Testis (tissue), 3 donors: ENCODE measurements around the gene ADCY5. TPM values are rescaled to one million over a fixed set of nuclear protein-coding genes. Genes with fewer than 3 reads are reported as not detected.

Experiments used
- DNase-seq: peaks from one replicate; pipeline ENCODE4 v3.0.0-alpha.2; 2019
- H3K27ac ChIP-seq, 2 donors: fragments of 200-600 bp; sonication (generic); one replicate each; pipeline ENCODE4 v1.5.1; 2019
- H3K27me3 ChIP-seq: fragments of 200-600 bp; sonication (generic); one replicate; pipeline ENCODE4 v1.5.1; 2019
- H3K36me3 ChIP-seq: fragments of 200-600 bp; sonication (generic); one replicate; pipeline ENCODE4 v1.5.1; 2017; ENCODE audit warnings: low read depth; ENCODE audit errors: missing control alignments
- H3K4me1 ChIP-seq: fragments of 200-600 bp; sonication (generic); one replicate; pipeline ENCODE4 v1.5.1; 2019
- H3K4me3 ChIP-seq, 2 donors: fragments of 200-600 bp; sonication (generic); one replicate each; pipeline ENCODE4 v1.5.1; 2017 to 2019
- H3K9me3 ChIP-seq: fragments of 200-600 bp; sonication (generic); one replicate; pipeline ENCODE4 v1.5.1; 2017
- POLR2A ChIP-seq: fragments of 450-650 bp; IDR thresholded peaks from one replicate; pipeline ENCODE4 v1.6.1; 2017; ENCODE audit warnings: antibody characterized with exemption, mild to moderate bottlenecking, moderate library complexity
- WGBS, 2 donors: methylation state at CpG; one replicate each; pipeline ENCODE4 v1.1.5; 2018; 5-methylcytosine and 5-hydroxymethylcytosine counted together
- intact Hi-C: fragments of 100-400 bp; cut with DNase I; formaldehyde crosslinking; loops from one replicate; pipeline ENCODE4 v1.15.1; 2023; ENCODE audit warnings: low total_unique reads
- polyA plus RNA-seq: library from polyadenylated mRNA; stranded (reverse); fragments of 350-450 nt; fragmentation: Illumina TruSeq; extraction: RNeasy Lipid Tissue Mini Kit (QIAGEN cat#74804); gene quantifications from one replicate; pipeline ENCODE4 v1.2.3, GENCODE V29; 2014; ENCODE audit warnings: low read depth, low replicate concordance; ENCODE audit not compliant: insufficient read depth
- total RNA-seq, 2 donors: library from RNA; depleted of rRNA; stranded (reverse); fragments of >200 nt; gene quantifications; one replicate each; pipeline ENCODE4 v1.2.3, GENCODE V29; 2016
- TF ChIP-seq, protein P1 (sequence below), 3 experiments: fragments of 450-650 bp in 2 of 3; fragments of 200-600 bp in 1 of 3; sonication (generic) in 1 of 3; IDR thresholded peaks; one replicate each; pipeline ENCODE4 v1.5.1; 2016 to 2019; ENCODE audit warnings: antibody characterized with exemption in 3 of 3, mild to moderate bottlenecking in 2 of 3, moderate library complexity in 1 of 3

The ADCY5 gene
- total and polyA plus RNA-seq, 3 donors from 2014 or later = 16.5 to 41.6 (median 33.6) TPM

DNA sequence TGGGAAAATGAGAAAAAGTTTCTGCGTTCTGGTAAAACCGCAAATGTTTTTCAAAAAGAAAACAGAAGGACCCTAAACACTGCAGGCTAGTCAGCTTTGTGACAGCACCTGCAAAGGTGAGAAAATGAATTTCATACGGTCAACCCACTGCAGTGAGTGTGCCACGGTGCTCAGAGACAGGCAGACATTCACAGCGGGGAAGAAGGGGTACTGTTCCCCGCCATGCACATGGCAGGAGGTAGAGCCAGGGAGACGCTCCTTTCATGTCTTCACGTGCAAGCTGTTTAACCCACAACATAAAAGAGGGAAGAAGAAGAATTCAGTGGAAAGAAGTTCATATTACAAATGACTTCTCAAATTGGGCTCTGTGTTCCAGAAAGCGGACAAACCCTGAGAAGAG, 137.7 kb downstream of the ADCY5 start:
- intact Hi-C loops = no loop called here
- no peaks in the 10 kb centered on the region for H3K9me3 ChIP-seq
- H3K27ac ChIP-seq = no peak overlapping the region
- H3K4me1 ChIP-seq = no peaks in the 10 kb centered on the region
- 71 to 77% methylated on average over 9 of the region's 9 CpGs for WGBS, 2 donors
- no peaks in the 10 kb centered on the region for H3K27me3 ChIP-seq
- no peak overlapping the region for H3K4me3 ChIP-seq
- no peaks in the 10 kb centered on the region for H3K36me3 ChIP-seq
- TF ChIP-seq, protein P1, sequence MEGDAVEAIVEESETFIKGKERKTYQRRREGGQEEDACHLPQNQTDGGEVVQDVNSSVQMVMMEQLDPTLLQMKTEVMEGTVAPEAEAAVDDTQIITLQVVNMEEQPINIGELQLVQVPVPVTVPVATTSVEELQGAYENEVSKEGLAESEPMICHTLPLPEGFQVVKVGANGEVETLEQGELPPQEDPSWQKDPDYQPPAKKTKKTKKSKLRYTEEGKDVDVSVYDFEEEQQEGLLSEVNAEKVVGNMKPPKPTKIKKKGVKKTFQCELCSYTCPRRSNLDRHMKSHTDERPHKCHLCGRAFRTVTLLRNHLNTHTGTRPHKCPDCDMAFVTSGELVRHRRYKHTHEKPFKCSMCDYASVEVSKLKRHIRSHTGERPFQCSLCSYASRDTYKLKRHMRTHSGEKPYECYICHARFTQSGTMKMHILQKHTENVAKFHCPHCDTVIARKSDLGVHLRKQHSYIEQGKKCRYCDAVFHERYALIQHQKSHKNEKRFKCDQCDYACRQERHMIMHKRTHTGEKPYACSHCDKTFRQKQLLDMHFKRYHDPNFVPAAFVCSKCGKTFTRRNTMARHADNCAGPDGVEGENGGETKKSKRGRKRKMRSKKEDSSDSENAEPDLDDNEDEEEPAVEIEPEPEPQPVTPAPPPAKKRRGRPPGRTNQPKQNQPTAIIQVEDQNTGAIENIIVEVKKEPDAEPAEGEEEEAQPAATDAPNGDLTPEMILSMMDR (IDR thresholded peaks at IDR 0.05) = no peak
- no peak for TF ChIP-seq POLR2A
- DNase-seq = no peak

DNA sequence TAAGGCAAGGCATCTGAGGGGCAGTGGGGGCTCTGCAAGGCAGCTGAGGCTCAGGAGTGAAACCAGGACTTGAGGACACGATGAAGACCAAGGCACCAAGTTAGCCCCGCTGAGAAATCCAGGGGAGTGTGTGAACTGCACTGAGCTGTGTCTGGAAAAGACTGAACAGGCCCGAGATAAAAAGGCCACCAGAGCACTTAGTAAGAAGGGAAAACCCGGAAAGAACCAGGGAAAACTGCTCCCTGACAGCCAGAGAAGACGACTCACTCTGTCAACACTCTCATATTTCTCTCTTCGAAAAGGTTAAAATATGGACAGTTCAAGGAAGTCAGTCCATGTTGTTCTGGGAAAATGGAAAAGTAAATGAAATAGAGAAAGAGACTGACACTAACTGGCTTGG, 138.1 kb downstream of the ADCY5 start:
- no peaks in the 10 kb centered on the region for H3K36me3 ChIP-seq
- intact Hi-C loops = no loop called here

DNA sequence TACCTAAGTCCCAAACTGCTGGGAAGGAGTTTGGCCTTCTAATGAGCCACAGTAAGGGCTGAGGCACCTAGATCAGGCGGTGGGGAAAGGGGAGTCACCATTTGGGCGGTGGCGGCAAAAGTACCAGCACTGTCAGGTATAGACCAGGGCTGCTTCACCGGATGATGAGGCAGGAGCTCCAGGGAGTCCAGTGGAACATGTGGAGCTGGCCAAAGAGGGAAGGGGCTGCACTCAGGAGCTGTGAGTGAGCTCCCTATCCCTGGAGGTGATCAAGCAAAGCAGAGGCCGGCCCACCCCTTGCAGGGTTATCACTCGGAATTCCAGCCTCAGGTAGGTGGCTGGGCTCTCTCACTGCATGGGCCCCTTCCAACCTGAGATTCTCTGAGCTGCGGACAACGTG, 138.7 kb downstream of the ADCY5 start:
- Histone ChIP-seq H3K36me3 (no peaks in the 10 kb centered on the region), H3K27me3 (no peaks in the 10 kb centered on the region), H3K27ac (no peak overlapping the region), H3K4me3 (no peak overlapping the region), H3K9me3 (no peaks in the 10 kb centered on the region), H3K4me1 (no peaks in the 10 kb centered on the region)
- TF ChIP-seq, protein P1 (IDR thresholded peaks at IDR 0.05) = no peak
- no peak for TF ChIP-seq POLR2A
- DNase-seq = no peak
- WGBS, 2 donors = 86 to 89% methylated on average over 7 to 8 of the region's 8 CpGs
- intact Hi-C loops = no loop called here

More for the DNA sequence above, 138.1 kb downstream of the ADCY5 start:
- no peaks in the 10 kb centered on the region for H3K9me3 ChIP-seq
- no peaks in the 10 kb centered on the region for H3K4me1 ChIP-seq
- no peak overlapping the region for H3K4me3 ChIP-seq
- 60 to 72% methylated on average over 6 of the region's 6 CpGs for WGBS, 2 donors
- no peak overlapping the region for H3K27ac ChIP-seq
- DNase-seq = no peak
- H3K27me3 ChIP-seq = no peaks in the 10 kb centered on the region
- TF ChIP-seq, protein P1 (IDR thresholded peaks at IDR 0.05) = no peak
- TF ChIP-seq POLR2A = no peak

DNA sequence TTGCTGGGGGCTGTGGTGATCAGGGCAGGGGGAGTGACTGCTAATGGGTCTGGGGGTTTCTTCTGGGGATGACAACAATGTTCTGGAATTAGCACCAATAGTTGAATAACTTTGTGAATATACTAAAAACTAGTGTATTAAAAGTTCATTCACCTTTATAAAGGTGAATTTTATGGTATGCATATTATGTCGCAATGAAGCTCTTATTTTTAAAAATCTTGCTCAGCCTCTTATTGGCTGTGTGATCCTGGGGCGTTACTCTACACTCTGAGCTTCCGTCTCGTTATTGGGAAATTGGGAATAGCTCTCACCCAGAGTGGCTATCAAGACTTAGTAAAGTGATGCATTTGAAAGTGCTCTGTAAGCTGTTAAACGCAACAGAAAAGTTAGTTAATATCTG, 141.8 kb downstream of the ADCY5 start:
- no peak for DNase-seq
- intact Hi-C loops = no loop called here
- TF ChIP-seq, protein P1 (IDR thresholded peaks at IDR 0.05) = no peak
- TF ChIP-seq POLR2A = no peak
- Histone ChIP-seq H3K4me3 (no peak overlapping the region), H3K9me3 (no peaks in the 10 kb centered on the region), H3K36me3 (no peaks in the 10 kb centered on the region), H3K27ac (no peak overlapping the region), H3K27me3 (no peaks in the 10 kb centered on the region), H3K4me1 (no peaks in the 10 kb centered on the region)
- WGBS, 2 donors = 89% methylated on average over 5 of the region's 5 CpGs

DNA sequence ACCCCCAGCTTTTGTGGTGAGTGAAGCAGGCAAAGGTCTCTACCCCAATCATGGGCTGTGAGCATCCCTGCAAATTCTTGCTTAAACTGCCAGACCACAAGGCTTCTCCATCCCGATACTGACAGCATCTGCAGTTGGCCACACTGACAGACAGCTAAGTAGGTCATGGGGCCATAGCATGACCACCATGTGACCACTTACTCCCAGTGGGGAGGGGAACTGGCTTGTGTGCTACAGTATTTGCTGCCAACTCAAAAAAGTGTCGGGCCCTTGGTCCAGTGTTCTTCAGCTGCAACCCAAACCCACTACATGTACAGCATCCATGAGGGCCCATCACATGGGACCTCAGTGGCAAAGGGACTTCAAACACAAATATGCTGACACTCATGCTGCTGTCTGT, 143.7 kb downstream of the ADCY5 start:
- 71 to 80% methylated on average over 2 of the region's 2 CpGs for WGBS, 2 donors
- intact Hi-C loops = no loop called here
- Histone ChIP-seq H3K27me3 (no peaks in the 10 kb centered on the region), H3K4me3 (no peak overlapping the region), H3K27ac (no peak overlapping the region), H3K36me3 (no peaks in the 10 kb centered on the region), H3K9me3 (no peaks in the 10 kb centered on the region), H3K4me1 (no peaks in the 10 kb centered on the region)
- no peak for DNase-seq
- TF ChIP-seq, protein P1 (IDR thresholded peaks at IDR 0.05) = no peak
- no peak for TF ChIP-seq POLR2A
